NOMO-1 (cell line): ENCODE measurements around the gene TLE3.
"Not testable (repeated sequence)": the region's sequence is repeated elsewhere in the genome, so short reads cannot be mapped to it uniquely, and the experiment has no call there.

ENCODE experiments used
- DNase-seq, 2 experiments: peaks; one replicate each; lab custom pipeline; 2025; ENCODE audit not compliant: unreplicated experiment in 2 of 2; lab: John Stamatoyannopoulos, UW

Gene TLE3

GRCh38 chr15:70097321-70098152 lies at the start of gene TLE3:
Gene TLE3 (minus strand): TSS chr15:70097917. CDS start chr15:70096798, 1,119 bp downstream.
- peak; percentile 97 to 98 for DNase-seq

GRCh38 chr15:70147178-70147760 lies 49.6 kb upstream of the TLE3 start:
- peak in 1 of 2 experiments; percentile 35 for DNase-seq

- DNase-seq, result no peak
Measured at GRCh38 chr15:70146771-70147170, 49.1 kb upstream of the TLE3 start.

GRCh38 chr15:70146162-70146561 lies 48.4 kb upstream of the TLE3 start:
- no peak for DNase-seq

- no peak for DNase-seq
Measured at GRCh38 chr15:70145261-70145660, 47.5 kb upstream of the TLE3 start.

- peak; percentile 58 to 91 for DNase-seq
Measured at GRCh38 chr15:70142322-70143191, 44.8 kb upstream of the TLE3 start.

- no peak for DNase-seq
Measured at GRCh38 chr15:70142072-70142321, 44.3 kb upstream of the TLE3 start.

- no peak for DNase-seq
Measured at GRCh38 chr15:70141376-70142071, 43.8 kb upstream of the TLE3 start.

GRCh38 chr15:70140543-70141375 lies 43.0 kb upstream of the TLE3 start:
- DNase-seq, result peak; percentile 60 to 68

- no peak for DNase-seq
Measured at GRCh38 chr15:70140025-70140542, 42.4 kb upstream of the TLE3 start.

- DNase-seq, result no peak
Measured at GRCh38 chr15:70137967-70138366, 40.2 kb upstream of the TLE3 start.

GRCh38 chr15:70137021-70137420 lies 39.3 kb upstream of the TLE3 start:
- not testable (repeated sequence) for DNase-seq

- DNase-seq, result no peak
Measured at GRCh38 chr15:70133781-70134421, 36.2 kb upstream of the TLE3 start.

GRCh38 chr15:70133296-70133695 lies 35.6 kb upstream of the TLE3 start:
- no peak for DNase-seq

- no peak for DNase-seq
Measured at GRCh38 chr15:70132571-70132970, 34.9 kb upstream of the TLE3 start.

GRCh38 chr15:70132139-70132538 lies 34.4 kb upstream of the TLE3 start:
- no peak for DNase-seq

GRCh38 chr15:70128414-70129140 lies 30.9 kb upstream of the TLE3 start:
- DNase-seq, result no peak

- DNase-seq, result no peak
Measured at GRCh38 chr15:70127770-70128413, 30.2 kb upstream of the TLE3 start.
